Breast epithelium (tissue), 4 donors: Measurements from ENCODE around the gene AJM1. TPM values are rescaled to one million over a fixed set of nuclear protein-coding genes. Genes with fewer than 3 reads are reported as not detected.
A peak's percentile ranks its signal among the peaks of the same experiment; 100 is the strongest.
"Not testable (repeated sequence)": the region's sequence is repeated elsewhere in the genome, so short reads cannot be mapped to it uniquely, and the experiment has no call there.

Experiments
- DNase-seq, 2 donors: peaks; one replicate each; pipeline ENCODE4 v3.0.0-alpha.2; 2019; ENCODE audit warnings: low spot score in 2 of 2
- H3K27ac ChIP-seq, 2 donors: fragments of 200-600 bp; sonication (generic) in 1 of 2; one replicate each; pipeline ENCODE4 v1.5.1; 2016 to 2019; ENCODE audit warnings: mild to moderate bottlenecking in 1 of 2
- H3K27me3 ChIP-seq, 2 donors: fragments of 200-600 bp; sonication (generic) in 1 of 2; one replicate each; pipeline versions ENCODE4 v1.5.1 to v1.6.0; 2017 to 2019; ENCODE audit warnings: control low read depth in 1 of 2, mild to moderate bottlenecking in 1 of 2
- H3K36me3 ChIP-seq: fragments of 200-600 bp; one replicate; pipeline ENCODE4 v1.5.1; 2019
- H3K4me1 ChIP-seq, 2 donors: fragments of 200-600 bp; sonication (generic); one replicate each; pipeline ENCODE4 v1.5.1; 2016 to 2019; ENCODE audit warnings: control low read depth in 1 of 2
- H3K4me3 ChIP-seq, 3 donors: fragments of 200-600 bp; sonication (generic); 1 replicate in 2 of 3; 2 replicates in 1 of 3; pipeline ENCODE4 v1.5.1; 2016 to 2019; ENCODE audit warnings: mild to moderate bottlenecking in 3 of 3, moderate library complexity in 2 of 3
- H3K9me3 ChIP-seq, 2 donors: fragments of 200-600 bp; sonication (generic) in 1 of 2; one replicate each; pipeline ENCODE4 v1.5.1; 2016 to 2019; ENCODE audit warnings: control low read depth in 1 of 2
- CTCF ChIP-seq, 3 donors: fragments of 450-650 bp; IDR thresholded peaks; one replicate each; pipeline ENCODE4 v1.5.1; 2016 to 2017; ENCODE audit warnings: antibody characterized with exemption in 3 of 3, mild to moderate bottlenecking in 3 of 3, moderate library complexity in 3 of 3
- POLR2A ChIP-seq: fragments of 450-650 bp; IDR thresholded peaks from one replicate; pipeline ENCODE4 v1.6.1; 2016; ENCODE audit warnings: antibody characterized with exemption, mild to moderate bottlenecking, moderate library complexity
- POLR2AphosphoS5 ChIP-seq, 3 donors: sonication (generic); formaldehyde crosslinking; IDR thresholded peaks; one replicate each; pipeline ENCODE4 v1.6.1; 2017; ENCODE audit warnings: antibody characterized with exemption in 3 of 3
- intact Hi-C: fragments of 100-400 bp; cut with DNase I; formaldehyde crosslinking; loops from one replicate; pipeline ENCODE4 v1.15.1; 2023; ENCODE audit warnings: low total_unique reads
- total RNA-seq, 3 donors: library from RNA; depleted of rRNA; stranded (reverse); fragments of >200 nt; gene quantifications; one replicate each; pipeline ENCODE4 v1.1.0, GENCODE V29; 2016

The AJM1 gene
- 1 to 10 TPM; 1.0 to 2.3 (median 1.1) TPM for total RNA-seq

GRCh38 chr9:136842380-136842948 lies at the start of gene AJM1:
Gene AJM1 (plus strand): TSS chr9:136842478. CDS start chr9:136844415, 1,937 bp downstream.
- H3K9me3 ChIP-seq, H3K27ac ChIP-seq, intact Hi-C loops, H3K36me3 ChIP-seq: not testable (repeated sequence)
- DNase-seq, result peak; percentile 58 to 72
- Histone ChIP-seq H3K4me3 (peak within 1 kb of the TSS; percentile 29 to 62 (median 49)), H3K27me3 (peaks cover 15 to 37% of the 10 kb centered on the region in 2 donors), H3K4me1 (peaks cover 0 to 17% of the 10 kb centered on the region in 2 donors)
- TF ChIP-seq POLR2AphosphoS5 (IDR thresholded peaks at IDR 0.05) (peak in 1 of 3 donors; percentile 11), CTCF (IDR thresholded peaks at IDR 0.05) (peak; percentile 31 to 86 (median 77))

GRCh38 chr9:136793086-136793946 lies 49.0 kb upstream of the AJM1 start:
- TF ChIP-seq POLR2A (no peak), CTCF (IDR thresholded peaks at IDR 0.05) (no peak), POLR2AphosphoS5 (IDR thresholded peaks at IDR 0.05) (no peak)
- no peaks in the 10 kb centered on the region for H3K27me3 ChIP-seq
- no peaks in the 10 kb centered on the region for H3K36me3 ChIP-seq
- no peak overlapping the region for H3K4me3 ChIP-seq
- no peaks in the 10 kb centered on the region for H3K9me3 ChIP-seq
- intact Hi-C loops, result no loop called here
- no peak for DNase-seq
- H3K27ac ChIP-seq, result peak overlapping the region in 1 of 2 donors; percentile 11
- peaks cover 0 to 5% of the 10 kb centered on the region in 2 donors for H3K4me1 ChIP-seq

- no peaks in the 10 kb centered on the region for H3K36me3 ChIP-seq
- no peak overlapping the region for H3K4me3 ChIP-seq
- peaks cover 0 to 8% of the 10 kb centered on the region in 2 donors for H3K27me3 ChIP-seq
- DNase-seq, result no peak
- H3K4me1 ChIP-seq, result peaks cover 0 to 12% of the 10 kb centered on the region in 2 donors
- H3K27ac ChIP-seq, result no peak overlapping the region
- no peaks in the 10 kb centered on the region for H3K9me3 ChIP-seq
- no peak for TF ChIP-seq CTCF (IDR thresholded peaks at IDR 0.05)
- TF ChIP-seq POLR2AphosphoS5 (IDR thresholded peaks at IDR 0.05), result no peak
- no peak for TF ChIP-seq POLR2A
- intact Hi-C loops, result no loop called here
These were observed 47.8 kb upstream of the AJM1 start for GRCh38 chr9:136794281-136794999.

GRCh38 chr9:136795000-136795348 lies 47.3 kb upstream of the AJM1 start:
- no peak for DNase-seq
- TF ChIP-seq POLR2A (no peak), CTCF (IDR thresholded peaks at IDR 0.05) (no peak), POLR2AphosphoS5 (IDR thresholded peaks at IDR 0.05) (no peak)
- Histone ChIP-seq H3K36me3 (no peaks in the 10 kb centered on the region), H3K27me3 (peaks cover 0 to 10% of the 10 kb centered on the region in 2 donors), H3K27ac (no peak overlapping the region), H3K4me3 (no peak overlapping the region), H3K4me1 (peaks cover 0 to 17% of the 10 kb centered on the region in 2 donors), H3K9me3 (no peaks in the 10 kb centered on the region)
- intact Hi-C loops, result no loop called here
